B cell (primary cell): Measurements from ENCODE around the gene NAA10. TPM values are rescaled to one million over a fixed set of nuclear protein-coding genes. Genes with fewer than 3 reads are reported as not detected.

Source experiments
- ATAC-seq: fragments of 200-7000 bp; cut with Tn5 transposase; one replicate; pipeline ENCODE4 v1.10.0; 2021; ENCODE audit warnings: low read depth, mild to moderate bottlenecking, moderate number of reproducible peaks, moderate library complexity
- CTCF ChIA-PET: fragments of 350-600 bp; sonication (Branson Sonifier 250); formaldehyde crosslinking; loops from one replicate; lab custom pipeline; 2021; ENCODE audit warnings: antibody characterized with exemption, inconsistent platforms; lab: Charles Lee
- POLR2A ChIA-PET: fragments of 350-600 bp; sonication (Branson Sonifier 250); formaldehyde crosslinking; loops from one replicate; lab custom pipeline; 2021; ENCODE audit warnings: antibody characterized with exemption; lab: Charles Lee
- DNase-seq: peaks from one replicate; pipeline ENCODE4 v3.0.0; 2013
- H2AFZ ChIP-seq: 2 replicates; pipeline ENCODE4 v1.6.1; 2012; ENCODE audit warnings: mild to moderate bottlenecking, low read depth, low read length; ENCODE audit not compliant: insufficient read depth, poor library complexity, severe bottlenecking
- H3K27ac ChIP-seq, 2 donors: 1 replicate in 1 of 2; 2 replicates in 1 of 2; pipeline ENCODE4 v1.5.1; 2012 to 2013; ENCODE audit warnings: low read length in 2 of 2, mild to moderate bottlenecking in 2 of 2, moderate library complexity in 1 of 2
- H3K27me3 ChIP-seq, 4 experiments: fragments of 200-600 bp in 1 of 4; sonication (generic) in 1 of 4; replicated peaks in 1 of 4; 1 replicate in 2 of 4; 2 replicates in 2 of 4; pipeline versions ENCODE4 v1.6.1 to v1.7.0; 2013 to 2016; ENCODE audit warnings: low read length in 3 of 4, mild to moderate bottlenecking in 2 of 4, mixed read lengths in 1 of 4, moderate library complexity in 1 of 4; ENCODE audit not compliant: insufficient read depth in 4 of 4, control insufficient read depth in 3 of 4; ENCODE audit errors: control extremely low read depth in 1 of 4
- H3K36me3 ChIP-seq, 2 experiments: replicated peaks in 1 of 2; 1 replicate in 1 of 2; 2 replicates in 1 of 2; pipeline versions ENCODE4 v1.6.1 to v1.7.1; 2013; ENCODE audit warnings: low read length in 1 of 2; ENCODE audit not compliant: insufficient read depth in 2 of 2, control insufficient read depth in 1 of 2; ENCODE audit errors: control extremely low read depth in 1 of 2, extremely low read depth in 1 of 2
- H3K4me1 ChIP-seq, 2 donors: fragments of 200-600 bp in 1 of 2; sonication (generic) in 1 of 2; 1 replicate in 1 of 2; 2 replicates in 1 of 2; pipeline versions ENCODE4 v1.5.1 to v1.6.1; 2013 to 2017; ENCODE audit warnings: low read length in 2 of 2; ENCODE audit not compliant: control insufficient read depth in 2 of 2, insufficient read depth in 2 of 2
- H3K4me2 ChIP-seq: replicated peaks from 2 replicates; pipeline ENCODE3; 2012; ENCODE audit warnings: mild to moderate bottlenecking, low read depth, low read length; ENCODE audit not compliant: poor library complexity, severe bottlenecking
- H3K4me3 ChIP-seq, 5 experiments: fragments of 200-600 bp in 1 of 5; sonication (generic) in 1 of 5; 1 replicate in 3 of 5; 2 replicates in 2 of 5; pipeline versions ENCODE4 v1.5.1 to v1.7.0; 2011 to 2016; ENCODE audit warnings: low read length in 4 of 5, mild to moderate bottlenecking in 4 of 5, low read depth in 2 of 5, control low read depth in 1 of 5, moderate library complexity in 1 of 5; ENCODE audit not compliant: insufficient read depth in 1 of 5; ENCODE audit errors: control extremely low read depth in 1 of 5, extremely low read depth in 1 of 5
- H3K79me2 ChIP-seq: fragments of 200-600 bp; sonication (generic); one replicate; pipeline ENCODE4 v1.6.0; 2016; ENCODE audit warnings: low read length; ENCODE audit not compliant: control insufficient read depth, insufficient read depth
- H3K9ac ChIP-seq: fragments of 200-600 bp; sonication (generic); 2 replicates; pipeline ENCODE4 v1.6.1; 2017; ENCODE audit warnings: mild to moderate bottlenecking, low read length, moderate library complexity
- H3K9me3 ChIP-seq, 3 donors: one replicate each; pipeline versions ENCODE4 v1.6.1 to v1.7.1; 2013; ENCODE audit warnings: low read length in 2 of 3; ENCODE audit not compliant: control insufficient read depth in 2 of 3, insufficient read depth in 1 of 3; ENCODE audit errors: control extremely low read depth in 1 of 3
- H4K20me1 ChIP-seq: 2 replicates; pipeline ENCODE4 v1.6.0; 2012; ENCODE audit warnings: mild to moderate bottlenecking, low read length; ENCODE audit not compliant: insufficient read depth, control insufficient read depth, poor library complexity, severe bottlenecking
- H3K27ac Mint-ChIP-seq: one replicate; pipeline ENCODE4 v1.8.0; 2021; ENCODE audit warnings: mixed read lengths
- H3K27me3 Mint-ChIP-seq: one replicate; pipeline ENCODE4 v1.8.0; 2021; ENCODE audit warnings: mixed read lengths
- H3K4me1 Mint-ChIP-seq: one replicate; pipeline ENCODE4 v1.8.0; 2021; ENCODE audit warnings: mixed read lengths
- H3K4me3 Mint-ChIP-seq: one replicate; pipeline ENCODE4 v1.8.0; 2021; ENCODE audit warnings: mixed read lengths
- H3K9me3 Mint-ChIP-seq: one replicate; pipeline ENCODE4 v1.8.0; 2022; ENCODE audit warnings: mixed read lengths; ENCODE audit not compliant: insufficient read depth
- CTCF ChIP-seq: fragments of 200-600 bp; IDR thresholded peaks from one replicate; pipeline ENCODE4 v1.8.0; 2022; ENCODE audit warnings: antibody characterized with exemption, mild to moderate bottlenecking
- EZH2 ChIP-seq: IDR thresholded peaks from 2 replicates; pipeline ENCODE4 v1.6.1; 2012; ENCODE audit warnings: borderline replicate concordance, low read depth, mild to moderate bottlenecking, moderate library complexity, low read length; ENCODE audit not compliant: insufficient read depth, poor library complexity, severe bottlenecking
- WGBS: methylation state at CpG from one replicate; pipeline ENCODE4 v1.1.5; 2013; ENCODE audit warnings: missing lambda C conversion rate; ENCODE audit not compliant: insufficient coverage; 5-methylcytosine and 5-hydroxymethylcytosine counted together
- intact Hi-C: fragments of 100-400 bp; cut with micrococcal nuclease; formaldehyde crosslinking; loops from one replicate; pipeline ENCODE4 v1.10.0; 2022
- polyA plus RNA-seq: library from polyadenylated mRNA; depleted of rRNA; stranded (reverse); fragments of >200 nt; gene quantifications from 2 replicates; pipeline ENCODE4 v1.2.3, GENCODE V29; 2012
- total RNA-seq, 2 donors: library from RNA; stranded (reverse); fragments of 120-200 nt in 1 of 2; gene quantifications; 1 replicate in 1 of 2; 2 replicates in 1 of 2; pipeline versions ENCODE4 v1.2.3 to v1.2.4, GENCODE V29; 2013 to 2022

The NAA10 gene
- total and polyA plus RNA-seq, 2 donors (not counting 1 experiment from before 2014, with no cell fraction given) = 78.3 to 102 TPM

GRCh38 chrX:153886915-153887314 is 47.9 kb downstream of the NAA10 start:
- no peaks in the 10 kb centered on the region for H4K20me1 ChIP-seq
- H3K79me2 ChIP-seq = no peaks in the 10 kb centered on the region
- ATAC-seq (no peak), DNase-seq (no peak)
- no peaks in the 10 kb centered on the region for H3K36me3 ChIP-seq
- CTCF ChIA-PET = interaction anchor here (1.1 to 1.3 kb wide), 2 partner anchors 14 to 60 kb away, joined by 4 to 5 read pairs; no protein-coding TSS in a partner anchor
- no peak for TF ChIP-seq EZH2
- no peak for TF ChIP-seq CTCF
- peaks cover 40 to 44% of the 10 kb centered on the region in 2 donors for H3K4me1 ChIP-seq
- intact Hi-C loops = loop anchor here (5.0 kb wide), 1 partner anchor 40 kb away; the partner anchor contains the start of gene ARHGAP4
- no peak overlapping the region for H3K27ac ChIP-seq
- H3K27me3 ChIP-seq = peaks cover 0 to 24% (median 11%) of the 10 kb centered on the region in 4 experiments
- POLR2A ChIA-PET = interaction anchor here (1.2 to 1.8 kb wide), 3 partner anchors 14 to 40 kb away, joined by 3 to 5 read pairs (median 3); partner anchors contain the start of gene ARHGAP4
- no peak overlapping the region for H3K9ac ChIP-seq
- no CpG with 5 or more reads among the region's 13 CpGs for WGBS
- H3K4me3 ChIP-seq = no peak overlapping the region
- H3K4me2 ChIP-seq = peak overlapping the region; percentile 74
- H3K9me3 ChIP-seq = peaks cover 0 to 3% (median 0%) of the 10 kb centered on the region in 3 donors
- no peak overlapping the region for H2AFZ ChIP-seq
- Mint-ChIP-seq H3K27ac (no peak overlapping the region), H3K27me3 (peaks cover 6% of the 10 kb centered on the region), H3K4me1 (peaks cover 24% of the 10 kb centered on the region), H3K4me3 (peak overlapping the region; percentile 26), H3K9me3 (no peaks in the 10 kb centered on the region)
